Glutamatergic neuron (in vitro differentiated cells): Measurements from ENCODE around the gene FCF1. TPM values are rescaled to one million over a fixed set of nuclear protein-coding genes. Genes with fewer than 3 reads are reported as not detected.

Source experiments
- DNase-seq: peaks from one replicate; pipeline ENCODE4 v3.0.0; 2022
- H3K27ac Mint-ChIP-seq: one replicate; pipeline ENCODE4 v1.8.0; 2020; ENCODE audit warnings: mild to moderate bottlenecking, mixed read lengths, inconsistent platforms; ENCODE audit not compliant: unreplicated experiment
- H3K27me3 Mint-ChIP-seq: one replicate; pipeline ENCODE4 v1.8.0; 2020; ENCODE audit warnings: mild to moderate bottlenecking, moderate library complexity, mixed read lengths, inconsistent platforms; ENCODE audit not compliant: unreplicated experiment
- H3K36me3 Mint-ChIP-seq: one replicate; pipeline ENCODE4 v1.8.0; 2020; ENCODE audit warnings: mild to moderate bottlenecking, mixed read lengths, inconsistent platforms; ENCODE audit not compliant: unreplicated experiment
- H3K4me1 Mint-ChIP-seq: one replicate; pipeline ENCODE4 v1.8.0; 2020; ENCODE audit warnings: mild to moderate bottlenecking, low read depth, mixed read lengths, inconsistent platforms; ENCODE audit not compliant: unreplicated experiment
- H3K4me3 Mint-ChIP-seq: one replicate; pipeline ENCODE4 v1.8.0; 2020; ENCODE audit warnings: mild to moderate bottlenecking, mixed read lengths, inconsistent platforms; ENCODE audit not compliant: unreplicated experiment
- H3K9me3 Mint-ChIP-seq: one replicate; pipeline ENCODE4 v1.8.0; 2020; ENCODE audit warnings: mild to moderate bottlenecking, moderate library complexity, mixed read lengths, inconsistent platforms; ENCODE audit not compliant: unreplicated experiment
- long read RNA-seq: library from polyadenylated mRNA; unstranded; transcript quantifications from one replicate; pipeline ENCODE4 v2.0.0, GENCODE V29; 2020; ENCODE audit not compliant: unreplicated experiment
- total RNA-seq: library from RNA; stranded (reverse); fragmentation: NEBNext Ultra II Directional; extraction: Animal tissue kit (Norgen Biotek cat#: 25700); gene quantifications from one replicate; pipeline ENCODE4 v1.2.1, GENCODE V29; 2021; ENCODE audit not compliant: unreplicated experiment
- TF ChIP-seq, protein P1 (sequence below): fragments of 200-600 bp; sonication (generic); IDR thresholded peaks from one replicate; pipeline ENCODE4 v1.5.0; 2021; ENCODE audit not compliant: partially characterized antibody, unreplicated experiment

The FCF1 gene
- total RNA-seq, result 39.9 TPM
- long read RNA-seq, partial matches to known transcripts, result 2 of 3 reads
- long read RNA-seq, other reads (novel, unspliced or antisense), result 1 of 3 reads

DNA sequence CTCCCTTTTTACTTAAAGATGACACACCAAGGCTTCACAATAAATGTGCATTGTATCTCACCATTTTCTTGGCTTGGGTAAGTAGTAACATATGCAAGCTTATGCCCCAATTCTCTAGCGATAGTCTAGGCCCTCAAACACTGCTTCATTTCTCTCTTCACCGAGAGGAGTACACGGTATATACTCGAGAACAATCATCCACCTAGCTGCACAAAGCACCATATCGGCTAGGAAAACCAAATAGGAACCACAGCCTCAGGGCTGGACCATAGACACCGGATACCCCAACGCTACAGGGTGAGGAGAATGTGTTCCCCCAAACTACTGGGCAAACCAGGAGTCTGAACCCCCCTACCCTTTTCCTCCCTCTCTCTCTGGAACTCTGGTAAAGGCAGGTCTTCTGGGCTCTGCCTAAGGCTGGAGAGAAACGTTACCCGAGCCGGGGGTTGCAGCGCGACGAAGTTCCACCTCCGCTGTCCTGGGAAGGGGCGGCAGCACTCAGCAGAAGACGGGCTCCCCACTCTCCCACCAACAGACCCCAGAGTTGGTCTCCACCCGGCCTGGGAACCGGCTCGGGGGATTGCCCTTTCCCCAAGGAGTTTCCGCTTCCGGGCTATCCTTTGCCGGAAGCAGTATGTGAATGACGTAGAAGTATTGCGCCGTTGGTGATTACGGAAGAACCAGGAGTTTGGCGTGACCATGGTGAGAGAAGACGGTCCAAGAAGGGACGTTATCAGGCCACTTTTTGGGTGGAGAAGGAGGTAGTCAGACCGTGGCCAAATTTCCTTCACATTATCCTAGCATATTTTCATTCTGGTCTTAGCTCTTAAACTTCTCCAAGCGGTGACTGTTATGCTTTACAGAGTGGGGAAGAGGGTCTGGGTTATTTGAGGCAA, at the start of gene FCF1, which contains the start of gene AREL1:
FCF1 (plus strand) TSS at position 646 of the 896 bp plus-strand sequence; CDS start at position 700, 54 bp downstream.
AREL1 (minus strand) TSS at position 582 of the 896 bp plus-strand sequence. CDS start 27,465 bp downstream, outside the sequence.
- no peaks in the 10 kb centered on the region for H3K27me3 Mint-ChIP-seq
- peak within 1 kb of the TSS; percentile 92 for H3K27ac Mint-ChIP-seq
- peaks cover 3% of the 10 kb centered on the region for H3K9me3 Mint-ChIP-seq
- no peaks in the 10 kb centered on the region for H3K36me3 Mint-ChIP-seq
- TF ChIP-seq, protein P1, sequence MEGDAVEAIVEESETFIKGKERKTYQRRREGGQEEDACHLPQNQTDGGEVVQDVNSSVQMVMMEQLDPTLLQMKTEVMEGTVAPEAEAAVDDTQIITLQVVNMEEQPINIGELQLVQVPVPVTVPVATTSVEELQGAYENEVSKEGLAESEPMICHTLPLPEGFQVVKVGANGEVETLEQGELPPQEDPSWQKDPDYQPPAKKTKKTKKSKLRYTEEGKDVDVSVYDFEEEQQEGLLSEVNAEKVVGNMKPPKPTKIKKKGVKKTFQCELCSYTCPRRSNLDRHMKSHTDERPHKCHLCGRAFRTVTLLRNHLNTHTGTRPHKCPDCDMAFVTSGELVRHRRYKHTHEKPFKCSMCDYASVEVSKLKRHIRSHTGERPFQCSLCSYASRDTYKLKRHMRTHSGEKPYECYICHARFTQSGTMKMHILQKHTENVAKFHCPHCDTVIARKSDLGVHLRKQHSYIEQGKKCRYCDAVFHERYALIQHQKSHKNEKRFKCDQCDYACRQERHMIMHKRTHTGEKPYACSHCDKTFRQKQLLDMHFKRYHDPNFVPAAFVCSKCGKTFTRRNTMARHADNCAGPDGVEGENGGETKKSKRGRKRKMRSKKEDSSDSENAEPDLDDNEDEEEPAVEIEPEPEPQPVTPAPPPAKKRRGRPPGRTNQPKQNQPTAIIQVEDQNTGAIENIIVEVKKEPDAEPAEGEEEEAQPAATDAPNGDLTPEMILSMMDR, result no peak
- H3K4me3 Mint-ChIP-seq, result peak within 1 kb of the TSS; percentile 100
- peaks cover 10% of the 10 kb centered on the region for H3K4me1 Mint-ChIP-seq
- DNase-seq, result peak; percentile 86

DNA sequence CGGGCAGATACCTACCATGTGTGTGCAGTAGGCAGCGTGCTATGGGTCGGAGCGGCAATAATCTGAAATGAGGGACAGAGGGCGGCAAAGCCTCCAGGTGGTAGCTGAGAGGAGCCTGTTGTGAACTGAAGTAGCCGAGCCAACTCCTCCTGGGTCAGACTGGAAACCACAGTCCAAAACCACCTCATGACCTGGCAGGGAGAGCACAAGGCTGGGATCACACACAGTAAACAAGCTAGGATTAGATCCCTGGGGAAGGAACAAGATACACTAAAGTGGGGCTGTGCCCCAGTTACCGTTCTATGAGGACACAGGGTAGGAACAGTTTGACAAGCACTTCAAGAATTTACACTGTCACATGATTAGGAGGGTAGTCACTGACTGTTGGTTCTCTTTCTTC, 49.1 kb upstream of the FCF1 start:
- H3K27ac Mint-ChIP-seq, result no peak overlapping the region
- H3K9me3 Mint-ChIP-seq, result peaks cover 3% of the 10 kb centered on the region
- TF ChIP-seq, protein P1, result no peak
- peaks cover 8% of the 10 kb centered on the region for H3K36me3 Mint-ChIP-seq
- no peaks in the 10 kb centered on the region for H3K4me1 Mint-ChIP-seq
- no peak overlapping the region for H3K4me3 Mint-ChIP-seq
- DNase-seq, result no peak
- H3K27me3 Mint-ChIP-seq, result no peaks in the 10 kb centered on the region

DNA sequence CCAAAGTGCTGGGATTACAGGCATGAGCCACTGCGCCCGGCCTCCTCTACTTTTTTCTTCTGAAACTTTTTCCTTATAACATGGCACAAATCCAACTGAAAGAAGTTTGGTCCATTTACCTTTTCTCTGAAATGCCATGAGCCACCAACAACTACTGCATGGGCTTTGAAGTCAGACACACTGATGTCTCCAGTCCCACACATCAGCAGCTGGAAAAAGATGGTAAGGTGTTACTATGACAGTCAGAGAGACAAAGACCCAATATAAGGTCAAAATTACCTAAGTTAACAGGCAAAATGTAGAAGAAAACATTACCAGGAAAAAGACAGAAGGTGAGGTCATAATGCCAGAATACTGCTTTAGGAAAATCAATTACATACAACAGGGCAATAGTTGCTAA, 48.2 kb upstream of the FCF1 start:
- Mint-ChIP-seq H3K4me3 (no peak overlapping the region), H3K27me3 (no peaks in the 10 kb centered on the region), H3K4me1 (no peaks in the 10 kb centered on the region), H3K27ac (no peak overlapping the region), H3K36me3 (peaks cover 8% of the 10 kb centered on the region), H3K9me3 (no peaks in the 10 kb centered on the region)
- no peak for DNase-seq
- TF ChIP-seq, protein P1, result no peak

DNA sequence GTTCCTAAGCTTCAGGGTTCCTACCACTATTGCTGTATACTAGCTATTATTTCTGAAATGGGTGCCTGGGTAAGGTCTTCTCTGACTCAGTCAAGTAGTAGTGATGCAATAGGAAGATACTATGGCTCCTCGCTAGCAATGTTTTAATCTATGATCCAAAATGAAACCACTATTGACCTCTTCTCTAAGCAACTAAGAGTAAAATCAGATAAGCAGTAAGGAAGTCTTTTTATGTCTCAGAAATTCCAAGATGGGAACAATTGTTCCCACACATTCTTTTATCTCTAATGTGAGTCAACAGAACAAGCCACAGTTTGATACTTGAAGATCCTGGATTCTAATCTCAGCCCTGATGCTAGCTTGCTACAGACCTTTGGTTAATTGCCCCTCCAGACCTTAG, 45.2 kb upstream of the FCF1 start:
- no peak for DNase-seq
- H3K36me3 Mint-ChIP-seq, result peaks cover 8% of the 10 kb centered on the region
- H3K9me3 Mint-ChIP-seq, result no peaks in the 10 kb centered on the region
- no peak overlapping the region for H3K27ac Mint-ChIP-seq
- H3K4me3 Mint-ChIP-seq, result no peak overlapping the region
- TF ChIP-seq, protein P1, result no peak
- no peaks in the 10 kb centered on the region for H3K4me1 Mint-ChIP-seq
- no peaks in the 10 kb centered on the region for H3K27me3 Mint-ChIP-seq

GRCh38 chr14:74669256-74669655, 43.7 kb upstream of the FCF1 start:
- Mint-ChIP-seq H3K27ac (no peak overlapping the region), H3K36me3 (no peaks in the 10 kb centered on the region), H3K27me3 (no peaks in the 10 kb centered on the region), H3K9me3 (no peaks in the 10 kb centered on the region), H3K4me3 (no peak overlapping the region), H3K4me1 (no peaks in the 10 kb centered on the region)
- TF ChIP-seq, protein P1, result no peak
- no peak for DNase-seq
